Ovary (tissue), 9 donors: ENCODE results near the gene DIAPH3. TPM values are rescaled to one million over a fixed set of nuclear protein-coding genes. Genes with fewer than 3 reads are reported as not detected.

Experiments used
- DNase-seq, 5 donors: peaks; one replicate each; pipeline ENCODE4 v3.0.0-alpha.2; 2019 to 2020
- H3K27ac ChIP-seq, 2 donors: fragments of 200-600 bp; one replicate each; pipeline versions ENCODE4 v1.5.1 to v1.8.0; 2019 to 2022
- H3K27me3 ChIP-seq: fragments of 200-600 bp; one replicate; pipeline ENCODE4 v1.8.0; 2022
- H3K36me3 ChIP-seq: fragments of 200-600 bp; sonication (generic); one replicate; pipeline ENCODE4 v1.5.1; 2019
- H3K4me1 ChIP-seq: one replicate; pipeline ENCODE4 v1.8.1; 2013; ENCODE audit warnings: mild to moderate bottlenecking, moderate library complexity; ENCODE audit not compliant: insufficient read depth
- H3K4me3 ChIP-seq: fragments of 200-600 bp; sonication (generic); one replicate; pipeline ENCODE4 v1.5.1; 2017
- H3K9me3 ChIP-seq, 2 donors: fragments of 200-600 bp in 1 of 2; sonication (generic) in 1 of 2; one replicate each; pipeline versions ENCODE4 v1.5.1 to v1.8.1; 2013 to 2019; ENCODE audit warnings: mild to moderate bottlenecking in 1 of 2, moderate library complexity in 1 of 2
- EP300 ChIP-seq: sonication (generic); formaldehyde crosslinking; IDR thresholded peaks from one replicate; pipeline ENCODE4 v1.6.1; 2017; ENCODE audit warnings: antibody characterized with exemption
- POLR2A ChIP-seq: fragments of 450-650 bp; IDR thresholded peaks from one replicate; pipeline ENCODE4 v1.6.1; 2017; ENCODE audit warnings: antibody characterized with exemption, mild to moderate bottlenecking, moderate library complexity
- WGBS, 3 donors: extraction: QIAGEN DNeasy Blood & Tissue Kit in 1 of 3; methylation state at CpG; one replicate each; pipeline versions ENCODE4 v1.1.5 to v1.1.7; 2013 to 2017; 5-methylcytosine and 5-hydroxymethylcytosine counted together
- intact Hi-C, 4 donors: fragments of 100-400 bp; cut with DNase I; formaldehyde crosslinking; loops; one replicate each; pipeline versions ENCODE4 v1.11.0 to v1.15.1; 2022 to 2023
- polyA plus RNA-seq, 2 donors: library from polyadenylated mRNA; stranded (reverse); fragments of 200-250 nt in 1 of 2; fragments of 350-450 nt in 1 of 2; fragmentation: Illumina TruSeq in 1 of 2; extraction: RNeasy Lipid Tissue Mini Kit (QIAGEN cat#74804) in 1 of 2; gene quantifications; one replicate each; pipeline ENCODE4 v1.2.3, GENCODE V29; 2013 to 2014
- total RNA-seq, 7 donors: library from RNA; depleted of rRNA in 2 of 7; stranded (reverse); fragments of >200 nt in 2 of 7; fragmentation: NEBNext Ultra II Directional in 3 of 7; extraction: Animal tissue kit (Norgen Biotek cat#: 25700) in 3 of 7; gene quantifications; one replicate each; pipeline versions ENCODE4 v1.1.0 to v1.2.4, GENCODE V29; 2016 to 2023
- TF ChIP-seq, protein P1 (sequence below), 3 donors: fragments of 450-650 bp in 2 of 3; fragments of 200-600 bp in 1 of 3; IDR thresholded peaks; one replicate each; pipeline versions ENCODE4 v1.5.1 to v1.8.0; 2016 to 2022; ENCODE audit warnings: antibody characterized with exemption in 3 of 3, mild to moderate bottlenecking in 1 of 3
- donor health status: DM: no; HTN: no; CAD: no; lungs with moderate emphysema.
- donor health status: DM: no; HTN: no; CAD: no.
- donor health status: Bipolar disorder and iron deficiency.
- donor health status: DM: yes; HTN: yes; CAD: no.
- donor health status: DM: no; HTN: no; CAD: no.
- donor health status: DM: yes; HTN: yes; CAD: no.

The DIAPH3 gene
- total and polyA plus RNA-seq, 9 donors, result 0.13 to 2.6 (median 0.40) TPM; not detected in 1

DNA sequence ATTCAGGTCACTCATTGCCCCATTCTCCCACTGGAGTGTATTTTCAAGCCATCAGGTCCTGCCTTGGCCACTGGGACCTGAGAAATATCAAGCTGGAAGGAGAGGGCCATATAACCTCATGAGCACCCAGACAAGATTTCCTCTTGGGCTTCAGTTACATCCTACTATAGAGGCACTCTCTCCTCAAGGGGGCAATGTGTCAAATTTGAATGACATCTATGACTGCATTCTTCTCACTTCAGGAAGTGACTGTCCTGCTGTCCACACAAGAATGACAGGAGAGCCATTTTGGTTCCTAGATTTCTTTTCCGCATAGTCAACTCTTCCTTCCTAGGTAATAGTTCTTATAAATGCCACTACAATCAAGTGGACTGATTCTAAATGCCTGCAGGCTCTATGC lies 416.2 kb downstream of the DIAPH3 start:
- WGBS, 3 donors, result 96 to 100% (median 96%) methylated on average over 1 of the region's 1 CpG
- H3K36me3 ChIP-seq, result no peaks in the 10 kb centered on the region
- H3K4me3 ChIP-seq, result no peak overlapping the region
- H3K27ac ChIP-seq, result no peak overlapping the region
- intact Hi-C loops, result no loop called here
- TF ChIP-seq EP300 (no peak), POLR2A (no peak)
- TF ChIP-seq, protein P1, sequence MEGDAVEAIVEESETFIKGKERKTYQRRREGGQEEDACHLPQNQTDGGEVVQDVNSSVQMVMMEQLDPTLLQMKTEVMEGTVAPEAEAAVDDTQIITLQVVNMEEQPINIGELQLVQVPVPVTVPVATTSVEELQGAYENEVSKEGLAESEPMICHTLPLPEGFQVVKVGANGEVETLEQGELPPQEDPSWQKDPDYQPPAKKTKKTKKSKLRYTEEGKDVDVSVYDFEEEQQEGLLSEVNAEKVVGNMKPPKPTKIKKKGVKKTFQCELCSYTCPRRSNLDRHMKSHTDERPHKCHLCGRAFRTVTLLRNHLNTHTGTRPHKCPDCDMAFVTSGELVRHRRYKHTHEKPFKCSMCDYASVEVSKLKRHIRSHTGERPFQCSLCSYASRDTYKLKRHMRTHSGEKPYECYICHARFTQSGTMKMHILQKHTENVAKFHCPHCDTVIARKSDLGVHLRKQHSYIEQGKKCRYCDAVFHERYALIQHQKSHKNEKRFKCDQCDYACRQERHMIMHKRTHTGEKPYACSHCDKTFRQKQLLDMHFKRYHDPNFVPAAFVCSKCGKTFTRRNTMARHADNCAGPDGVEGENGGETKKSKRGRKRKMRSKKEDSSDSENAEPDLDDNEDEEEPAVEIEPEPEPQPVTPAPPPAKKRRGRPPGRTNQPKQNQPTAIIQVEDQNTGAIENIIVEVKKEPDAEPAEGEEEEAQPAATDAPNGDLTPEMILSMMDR (IDR thresholded peaks at IDR 0.05), result no peak
- no peaks in the 10 kb centered on the region for H3K4me1 ChIP-seq
- DNase-seq, result no peak
- no peaks in the 10 kb centered on the region for H3K27me3 ChIP-seq
- H3K9me3 ChIP-seq, result no peaks in the 10 kb centered on the region

- H3K27me3 ChIP-seq, result no peaks in the 10 kb centered on the region
- no peaks in the 10 kb centered on the region for H3K9me3 ChIP-seq
- no peaks in the 10 kb centered on the region for H3K36me3 ChIP-seq
- no peak for DNase-seq
- H3K4me1 ChIP-seq, result no peaks in the 10 kb centered on the region
- WGBS, 3 donors, result 87 to 93% (median 89%) methylated on average over 5 of the region's 5 CpGs
- intact Hi-C loops, result no loop called here
- no peak overlapping the region for H3K4me3 ChIP-seq
- H3K27ac ChIP-seq, result no peak overlapping the region
- TF ChIP-seq, protein P1 (IDR thresholded peaks at IDR 0.05), result no peak
- TF ChIP-seq POLR2A (no peak), EP300 (no peak)
Observed at GRCh38 chr13:59746291-59746962, 417.3 kb downstream of the DIAPH3 start.

DNA sequence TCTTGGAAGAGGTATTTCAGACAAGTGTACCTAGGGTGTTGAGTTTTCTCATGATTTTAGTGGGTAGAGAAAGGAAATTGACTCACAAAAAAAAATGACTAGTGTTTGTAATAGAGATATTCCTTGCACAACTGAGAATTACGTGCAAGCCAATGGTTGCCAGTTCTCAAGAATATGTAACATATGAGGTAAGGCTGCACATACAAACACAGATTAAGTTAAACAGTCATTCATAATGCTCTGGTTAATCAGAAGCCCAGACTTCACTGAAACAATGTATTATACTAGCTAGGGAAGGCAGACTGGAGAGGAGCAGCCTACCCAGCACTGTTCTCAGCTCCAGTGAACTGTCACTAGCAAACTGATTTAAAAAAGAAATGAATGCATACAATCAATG lies 418.3 kb downstream of the DIAPH3 start:
- Histone ChIP-seq H3K4me3 (no peak overlapping the region), H3K9me3 (no peaks in the 10 kb centered on the region), H3K4me1 (no peaks in the 10 kb centered on the region), H3K36me3 (no peaks in the 10 kb centered on the region), H3K27ac (no peak overlapping the region), H3K27me3 (no peaks in the 10 kb centered on the region)
- intact Hi-C loops, result no loop called here
- no peak for DNase-seq
- TF ChIP-seq EP300 (no peak), POLR2A (no peak)
- TF ChIP-seq, protein P1 (IDR thresholded peaks at IDR 0.05), result no peak
- 40 to 57% (median 47%) methylated on average over 1 of the region's 1 CpG for WGBS, 3 donors

GRCh38 chr13:59744747-59745391 lies 418.9 kb downstream of the DIAPH3 start:
- TF ChIP-seq, protein P1 (IDR thresholded peaks at IDR 0.05), result no peak

More at GRCh38 chr13:59744747-59745391, 418.9 kb downstream of the DIAPH3 start:
- Histone ChIP-seq H3K4me3 (no peak overlapping the region), H3K9me3 (no peaks in the 10 kb centered on the region), H3K27me3 (no peaks in the 10 kb centered on the region), H3K36me3 (no peaks in the 10 kb centered on the region), H3K4me1 (no peaks in the 10 kb centered on the region), H3K27ac (no peak overlapping the region)
- DNase-seq, result no peak
- WGBS, 3 donors, result 65 to 68% (median 67%) methylated on average over 2 of the region's 2 CpGs
- intact Hi-C loops, result no loop called here
